Fibroblast of the conjunctiva (primary cell): ENCODE results near the gene PKD2.
"Not testable (repeated sequence)": the region's sequence is repeated elsewhere in the genome, so short reads cannot be mapped to it uniquely, and the experiment has no call there.

Experiments
- DNase-seq: peaks from one replicate; pipeline ENCODE4 v3.0.0-alpha.2; 2010; ENCODE audit warnings: low read depth

The PKD2 gene

GRCh38 chr4:88115587-88115986 lies 108.2 kb downstream of the PKD2 start:
- DNase-seq = no peak

- no peak for DNase-seq
These were observed 112.5 kb downstream of the PKD2 start for GRCh38 chr4:88119943-88120342.

GRCh38 chr4:88122260-88122659 lies 114.8 kb downstream of the PKD2 start:
- not testable (repeated sequence) for DNase-seq
